Measurements from ENCODE around the gene EYA4.

EYA4 gene

GRCh38 chr6:133241086-133241900, at the start of gene EYA4:
Gene EYA4, plus strand, starts transcription at chr6:133241357. Its CDS starts 33,424 bp downstream, at chr6:133274781.
- DNase-seq: no peak

DNA sequence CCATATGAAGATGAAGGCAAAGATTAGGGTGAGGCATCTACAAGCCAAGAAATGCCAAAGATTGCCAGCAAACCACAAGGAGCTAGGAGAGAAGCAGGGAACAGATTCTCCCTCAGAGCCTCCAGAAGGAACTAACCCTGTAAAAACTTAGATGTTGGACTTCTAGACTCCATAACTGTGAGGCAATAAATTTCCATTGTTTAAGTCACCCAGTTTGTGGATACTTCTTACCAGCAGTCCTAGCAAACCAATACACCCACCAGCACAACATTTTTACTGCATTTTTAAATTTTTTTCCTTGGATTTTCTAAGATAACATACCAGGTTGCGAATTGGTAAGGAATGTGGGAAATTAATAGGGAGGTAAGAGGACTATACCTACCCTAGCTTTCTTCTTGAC, 47.8 kb upstream of the EYA4 start:
- DNase-seq: no peak

- no peak for DNase-seq
Observed at GRCh38 chr6:133198725-133199124, 42.4 kb upstream of the EYA4 start.

- no peak for DNase-seq
Observed at GRCh38 chr6:133201231-133201630, 39.9 kb upstream of the EYA4 start.

GRCh38 chr6:133202610-133203343, 38.4 kb upstream of the EYA4 start:
- DNase-seq: no peak

GRCh38 chr6:133203344-133203697, 37.8 kb upstream of the EYA4 start:
- no peak for DNase-seq

GRCh38 chr6:133205304-133205703, 35.9 kb upstream of the EYA4 start:
- no peak for DNase-seq

DNA sequence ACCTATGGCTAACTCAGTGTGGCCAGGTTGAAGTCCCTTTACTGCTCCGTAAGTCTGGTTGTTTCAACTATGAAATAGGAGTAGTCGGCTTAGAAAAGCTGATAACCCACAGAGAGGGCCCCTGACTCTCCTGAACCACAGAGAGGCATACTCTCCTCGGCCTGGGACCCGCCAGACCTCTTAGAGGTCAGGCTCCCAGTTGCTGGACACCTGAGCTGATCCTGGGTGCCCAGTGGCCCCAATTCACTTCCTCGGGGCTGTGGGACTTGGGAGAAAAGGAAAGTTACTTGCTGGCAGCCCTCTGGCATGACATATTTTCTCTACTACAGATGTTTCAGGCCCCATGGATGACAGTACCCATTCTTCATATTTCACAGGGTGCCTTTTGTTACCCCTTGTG, 34.2 kb upstream of the EYA4 start:
- DNase-seq: no peak

GRCh38 chr6:133207754-133208153, 33.4 kb upstream of the EYA4 start:
- no peak for DNase-seq

- no peak for DNase-seq
Observed at GRCh38 chr6:133208183-133208755, 32.9 kb upstream of the EYA4 start.

DNA sequence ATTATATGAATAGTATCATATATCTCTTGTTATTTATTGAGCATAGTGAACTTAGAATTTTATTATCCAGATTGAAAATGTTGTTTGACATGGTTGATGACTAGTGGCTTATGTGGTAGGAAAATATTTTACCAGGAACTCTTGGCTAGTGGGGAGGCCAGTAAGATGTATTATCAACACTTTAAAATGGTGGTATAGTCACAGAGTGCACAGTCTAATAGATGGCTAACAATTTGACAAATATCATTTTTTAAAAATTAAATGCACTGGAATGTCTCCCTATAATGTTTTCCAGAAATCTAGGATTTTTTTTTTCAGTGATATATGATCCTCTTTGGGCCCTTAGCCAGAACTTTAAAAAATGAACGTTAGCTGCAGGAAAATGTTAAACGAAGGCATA, 26.9 kb upstream of the EYA4 start:
- no peak for DNase-seq

DNA sequence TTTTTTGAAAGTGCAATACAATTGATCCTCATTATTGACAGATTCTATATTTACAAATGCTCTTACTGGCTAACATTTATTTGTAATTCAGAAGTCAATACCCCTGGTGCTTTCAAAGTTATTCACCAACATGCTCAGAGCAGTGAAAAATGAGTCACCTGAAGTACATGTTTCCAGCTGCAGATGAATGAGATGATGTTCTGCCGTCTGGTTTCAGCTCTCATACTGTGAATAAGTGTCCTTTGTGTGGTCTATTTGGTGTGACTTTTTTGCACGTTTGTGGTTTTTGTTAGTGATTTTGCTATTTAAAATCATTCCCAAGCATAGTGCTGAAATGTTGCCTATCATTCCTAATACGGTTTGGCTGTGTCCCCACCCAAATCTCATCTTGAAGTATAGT, 22.3 kb upstream of the EYA4 start:
- DNase-seq: no peak

DNA sequence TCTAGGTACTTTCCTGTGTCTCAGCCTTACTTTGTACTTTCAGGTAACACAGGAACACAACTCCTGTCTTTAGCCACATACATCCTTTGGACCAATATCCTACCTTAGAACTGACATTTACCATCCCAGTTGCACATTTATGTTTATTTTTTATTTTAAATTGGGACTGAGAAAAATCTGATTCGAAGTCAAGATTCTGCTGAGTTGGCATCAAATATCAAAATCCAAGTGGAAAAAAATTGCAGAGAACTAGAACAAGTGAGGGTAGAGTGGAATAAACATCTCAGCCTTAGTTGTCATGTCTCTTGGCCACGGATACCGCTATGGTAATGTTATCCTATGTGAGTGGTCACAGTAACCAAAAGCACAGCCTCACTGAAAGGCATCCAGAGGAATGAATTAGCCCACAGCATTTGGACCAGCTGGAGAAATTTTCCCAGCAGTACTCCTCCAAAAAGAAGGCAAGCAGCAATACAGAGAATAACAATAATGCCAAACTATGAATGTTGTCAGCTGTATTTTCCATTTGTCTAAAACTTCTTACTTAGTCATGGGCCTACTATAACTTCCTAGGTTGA, 17.6 kb upstream of the EYA4 start:
- no peak for DNase-seq

- DNase-seq: no peak
Observed at GRCh38 chr6:133225560-133225959, 15.6 kb upstream of the EYA4 start.

GRCh38 chr6:133227344-133227743, 13.8 kb upstream of the EYA4 start:
- DNase-seq: no peak

GRCh38 chr6:133230052-133230451, 11.1 kb upstream of the EYA4 start:
- DNase-seq: no peak

DNA sequence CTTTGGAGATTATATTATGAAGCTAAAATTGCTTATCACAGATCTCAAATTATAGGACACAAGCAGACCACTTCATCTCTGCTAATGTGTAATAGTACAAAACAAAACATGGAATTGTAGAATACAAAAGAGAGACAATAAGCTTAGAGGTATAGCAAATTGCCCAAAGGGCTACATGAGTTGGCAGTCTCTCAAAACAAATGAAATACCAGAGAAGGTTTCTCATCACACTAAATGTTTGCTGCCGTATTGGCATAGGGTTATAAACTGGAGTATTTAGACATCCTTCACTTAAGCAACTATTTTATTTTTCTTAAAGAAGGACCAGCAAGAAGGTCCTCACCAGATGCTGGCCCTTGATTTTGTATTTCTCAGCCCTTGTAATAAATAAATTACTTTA, 5.9 kb upstream of the EYA4 start:
- no peak for DNase-seq

DNA sequence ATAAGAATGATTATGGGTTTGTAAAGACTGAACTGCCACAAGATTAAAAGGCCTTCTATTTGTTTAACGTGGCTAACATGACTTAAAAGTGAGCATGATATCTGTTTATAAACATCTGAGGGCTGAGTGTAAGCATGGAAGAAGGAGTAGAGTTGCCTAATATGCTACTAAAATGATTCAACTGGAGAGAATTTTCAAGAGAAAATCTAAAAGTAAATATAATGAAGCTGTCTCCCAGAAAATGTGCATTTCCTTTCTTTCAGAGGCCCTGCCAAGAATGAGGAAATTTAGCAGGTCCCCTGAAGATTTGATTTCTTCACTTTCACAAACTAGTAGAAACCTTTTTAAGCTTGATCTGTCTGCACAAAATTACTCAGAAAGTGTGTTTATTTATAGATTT, 4.2 kb upstream of the EYA4 start:
- DNase-seq: no peak

GRCh38 chr6:133240511-133241085, 559 bp upstream of the EYA4 start:
- DNase-seq: no peak

DNA sequence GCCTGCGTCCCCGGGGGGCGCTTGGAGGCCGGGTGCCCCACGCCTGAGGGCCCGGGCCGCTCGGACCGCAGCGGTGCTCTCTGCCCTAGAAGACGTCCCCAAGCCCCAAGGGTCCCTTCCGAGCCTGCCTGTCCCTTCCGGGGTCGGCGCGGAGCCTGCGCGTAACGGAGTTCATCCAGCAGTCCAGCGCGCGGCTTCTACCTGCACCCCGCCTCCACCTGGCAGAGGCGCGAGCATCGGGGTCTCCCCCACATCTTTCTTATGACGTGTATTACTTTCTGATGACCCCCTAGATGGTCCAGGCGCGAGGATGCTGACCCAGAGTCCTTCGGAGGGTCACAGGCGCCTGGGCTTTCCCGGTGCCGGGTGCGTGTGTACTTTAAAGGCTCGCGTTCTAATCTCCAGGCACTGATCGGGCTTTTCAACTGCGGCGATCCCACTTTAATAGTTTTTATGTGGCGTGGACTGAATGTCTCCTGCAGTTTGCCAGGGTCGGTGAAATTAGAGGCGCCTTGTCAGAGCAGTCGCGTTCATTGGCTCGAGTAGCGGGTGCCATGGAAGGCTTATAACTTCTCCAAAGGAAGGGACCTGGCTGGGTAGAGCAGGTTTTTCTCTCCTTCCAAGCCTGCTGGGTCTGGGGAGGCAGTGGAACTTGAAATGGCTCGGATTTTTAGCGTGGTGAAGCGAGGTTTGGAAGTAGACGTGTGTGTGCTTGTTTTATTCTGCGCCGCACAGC, 912 bp downstream of the EYA4 start:
- no peak for DNase-seq

DNA sequence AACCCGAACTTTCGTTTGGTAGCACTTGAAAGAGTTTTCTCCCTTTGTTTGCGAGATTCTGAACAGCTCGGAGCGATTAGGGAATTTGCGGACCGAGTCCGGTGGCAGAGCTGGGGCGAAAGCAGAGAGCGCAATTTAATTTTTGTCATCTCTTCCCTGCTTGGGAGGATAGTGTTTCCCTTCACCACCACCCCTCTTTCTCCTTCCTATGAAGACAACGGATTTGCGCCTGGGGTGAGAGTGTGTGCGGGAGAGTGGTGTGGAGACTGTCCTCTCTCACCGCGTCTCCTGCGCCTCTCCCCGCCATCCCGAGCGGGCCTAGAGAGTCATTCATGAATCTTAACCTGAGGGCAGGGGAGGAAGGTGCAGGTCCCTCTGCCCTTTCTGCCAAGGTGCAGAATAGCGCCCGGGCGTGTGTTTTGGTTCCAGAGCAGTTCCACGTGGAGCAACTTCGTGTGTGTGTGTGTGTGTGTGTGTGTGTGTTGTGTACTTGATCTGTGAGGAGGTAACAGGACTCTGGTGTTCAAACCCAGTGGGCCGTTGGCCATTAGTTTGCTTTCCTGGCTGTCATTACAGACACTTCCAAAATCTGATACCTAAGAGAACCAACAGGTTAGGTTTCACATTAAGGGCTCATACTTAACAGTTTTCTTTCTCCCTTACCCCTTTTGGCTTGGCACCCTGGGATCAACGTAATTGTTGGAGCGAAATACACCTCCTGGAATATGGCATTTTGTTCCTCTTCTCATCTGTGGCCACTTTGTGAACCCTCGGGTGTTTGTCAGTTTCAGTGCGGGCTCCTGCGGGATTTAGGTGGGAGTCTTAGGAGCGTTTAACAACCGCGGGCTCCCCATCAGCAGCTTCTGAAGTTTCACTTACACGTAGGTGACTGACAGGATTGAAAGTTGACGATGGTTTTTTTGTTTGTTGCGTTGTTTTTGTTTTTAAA, 1.8 kb downstream of the EYA4 start:
- no peak for DNase-seq
